Urinary bladder (tissue), 4 donors: ENCODE measurements around the gene NF1. TPM values are rescaled to one million over a fixed set of nuclear protein-coding genes. Genes with fewer than 3 reads are reported as not detected.
"Not testable (repeated sequence)": the region's sequence is repeated elsewhere in the genome, so short reads cannot be mapped to it uniquely, and the experiment has no call there.

ENCODE experiments used
- DNase-seq: peaks from one replicate; pipeline ENCODE4 v3.0.0-alpha.2; 2015; ENCODE audit errors: extremely low spot score
- H3K27ac ChIP-seq: one replicate; pipeline ENCODE4 v1.5.1; 2013; ENCODE audit warnings: low read depth, mild to moderate bottlenecking, moderate library complexity
- H3K36me3 ChIP-seq: one replicate; pipeline ENCODE4 v1.6.1; 2013; ENCODE audit warnings: mild to moderate bottlenecking, moderate library complexity; ENCODE audit not compliant: insufficient read depth
- H3K4me1 ChIP-seq: one replicate; pipeline ENCODE4 v1.6.1; 2013; ENCODE audit warnings: mild to moderate bottlenecking, moderate library complexity; ENCODE audit not compliant: insufficient read depth
- H3K4me3 ChIP-seq: one replicate; pipeline ENCODE4 v1.5.1; 2013; ENCODE audit warnings: low read depth, low read length
- WGBS: extraction: QIAGEN DNeasy Blood & Tissue Kit; methylation state at CpG from one replicate; pipeline ENCODE4 v1.1.7; 2013; 5-methylcytosine and 5-hydroxymethylcytosine counted together
- polyA plus RNA-seq: library from polyadenylated mRNA; stranded (reverse); fragments of 200-250 nt; gene quantifications from one replicate; pipeline ENCODE4 v1.2.3, GENCODE V29; 2013
- total RNA-seq: library from RNA; depleted of rRNA; stranded (reverse); fragments of >200 nt; gene quantifications from one replicate; pipeline ENCODE4 v1.2.3, GENCODE V29; 2014
- donor health status: healthy with polysubstance abuse.
- donor health status: healthy.

NF1 gene
- total and polyA plus RNA-seq, 2 donors, result 12.2 to 135 TPM

- no peak overlapping the region for H3K27ac ChIP-seq
- no peaks in the 10 kb centered on the region for H3K4me1 ChIP-seq
- DNase-seq, result no peak
- H3K36me3 ChIP-seq, result no peaks in the 10 kb centered on the region
- WGBS, result 76% methylated on average over 2 of the region's 2 CpGs
- no peak overlapping the region for H3K4me3 ChIP-seq
Observed at GRCh38 chr17:31320241-31320640, 225.5 kb downstream of the NF1 start.

DNA sequence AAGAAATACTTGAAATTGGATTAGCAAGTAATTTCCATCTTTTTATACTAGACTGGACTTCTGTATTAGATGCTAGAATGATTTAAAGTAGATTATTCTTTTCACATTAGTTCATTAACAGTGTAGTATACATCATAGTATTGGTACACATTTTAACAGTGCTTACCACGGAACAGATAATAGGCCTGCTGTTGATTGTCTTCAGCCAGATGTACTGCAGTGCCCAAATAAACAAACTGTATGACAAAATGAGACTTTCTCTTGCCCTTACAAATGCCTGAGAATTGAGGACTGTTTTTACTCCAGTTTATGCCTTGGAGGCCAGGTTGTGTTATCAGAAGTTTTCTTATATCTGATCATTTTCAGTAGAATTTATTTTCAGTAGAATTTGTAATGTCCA, 226.0 kb downstream of the NF1 start:
- H3K4me3 ChIP-seq, result no peak overlapping the region
- H3K4me1 ChIP-seq, result no peaks in the 10 kb centered on the region
- 55% methylated on average over 1 of the region's 1 CpG for WGBS
- H3K36me3 ChIP-seq, result no peaks in the 10 kb centered on the region
- H3K27ac ChIP-seq, result no peak overlapping the region
- no peak for DNase-seq

- Histone ChIP-seq H3K36me3 (no peaks in the 10 kb centered on the region), H3K27ac (no peak within 1 kb of the TSS), H3K4me1 (no peaks in the 10 kb centered on the region), H3K4me3 (no peak within 1 kb of the TSS)
- 63% methylated on average over 3 of the region's 3 CpGs for WGBS
- DNase-seq, result no peak
Observed at GRCh38 chr17:31321481-31321880, 226.7 kb downstream of the NF1 start, which contains the start of gene EVI2A. Gene EVI2A, minus strand, starts transcription at chr17:31321622. Its CDS starts 2,609 bp downstream, at chr17:31319013.

- DNase-seq, result no peak
- H3K4me1 ChIP-seq, result no peaks in the 10 kb centered on the region
- no peak overlapping the region for H3K27ac ChIP-seq
- no peak overlapping the region for H3K4me3 ChIP-seq
- no peaks in the 10 kb centered on the region for H3K36me3 ChIP-seq
- 93% methylated on average over 4 of the region's 4 CpGs for WGBS
Observed at GRCh38 chr17:31321966-31322365, 227.2 kb downstream of the NF1 start.

DNA sequence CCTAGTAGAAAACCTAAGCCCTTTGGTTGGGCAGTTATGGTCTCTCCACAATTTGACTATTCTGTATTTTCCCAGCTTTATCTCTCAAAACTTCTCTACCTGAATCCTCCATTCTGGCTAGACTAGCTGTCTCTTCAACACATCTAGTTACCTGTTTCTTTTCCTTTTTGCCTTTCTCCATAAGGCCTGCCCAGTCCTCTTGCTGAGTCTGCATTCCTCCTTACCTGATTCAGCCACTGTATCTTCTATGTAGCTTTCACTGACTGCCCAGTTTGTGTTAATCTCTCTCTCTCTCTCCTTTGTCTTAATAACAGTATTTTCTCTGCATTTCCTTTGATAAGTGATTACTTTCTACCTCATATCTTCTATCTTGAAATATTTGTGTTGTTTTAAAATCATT, 228.8 kb downstream of the NF1 start:
- no peak for DNase-seq
- no peak overlapping the region for H3K27ac ChIP-seq
- H3K4me3 ChIP-seq, result no peak overlapping the region
- no peaks in the 10 kb centered on the region for H3K36me3 ChIP-seq
- no peaks in the 10 kb centered on the region for H3K4me1 ChIP-seq

DNA sequence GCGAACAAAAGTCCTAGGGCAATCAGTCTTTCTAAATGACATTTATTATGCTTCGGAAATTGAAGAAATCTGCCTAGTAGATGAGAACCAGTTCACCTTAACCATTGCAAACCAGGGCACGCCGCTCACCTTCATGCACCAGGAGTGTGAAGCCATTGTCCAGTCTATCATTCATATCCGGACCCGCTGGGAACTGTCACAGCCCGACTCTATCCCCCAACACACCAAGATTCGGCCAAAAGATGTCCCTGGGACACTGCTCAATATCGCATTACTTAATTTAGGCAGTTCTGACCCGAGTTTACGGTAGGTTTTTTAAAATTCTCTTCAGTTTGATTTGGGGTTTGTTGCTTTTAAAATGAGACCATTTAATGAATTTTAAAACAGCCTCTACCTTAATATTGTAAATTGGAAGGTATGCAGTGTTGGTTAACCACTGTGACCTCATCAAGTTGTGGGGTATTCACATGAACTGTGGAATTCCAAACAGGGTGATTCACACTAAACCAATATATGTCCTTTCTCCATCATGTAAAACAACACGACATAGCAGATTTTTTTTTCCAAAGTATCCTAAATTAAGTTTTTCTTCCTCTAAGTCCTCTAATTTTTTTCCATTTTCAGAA, 232.9 kb downstream of the NF1 start:
- H3K36me3 ChIP-seq, result no peaks in the 10 kb centered on the region
- 96% methylated on average over 12 of the region's 12 CpGs for WGBS
- no peaks in the 10 kb centered on the region for H3K4me1 ChIP-seq
- H3K4me3 ChIP-seq, result no peak overlapping the region
- H3K27ac ChIP-seq, result no peak overlapping the region
- DNase-seq, result no peak

DNA sequence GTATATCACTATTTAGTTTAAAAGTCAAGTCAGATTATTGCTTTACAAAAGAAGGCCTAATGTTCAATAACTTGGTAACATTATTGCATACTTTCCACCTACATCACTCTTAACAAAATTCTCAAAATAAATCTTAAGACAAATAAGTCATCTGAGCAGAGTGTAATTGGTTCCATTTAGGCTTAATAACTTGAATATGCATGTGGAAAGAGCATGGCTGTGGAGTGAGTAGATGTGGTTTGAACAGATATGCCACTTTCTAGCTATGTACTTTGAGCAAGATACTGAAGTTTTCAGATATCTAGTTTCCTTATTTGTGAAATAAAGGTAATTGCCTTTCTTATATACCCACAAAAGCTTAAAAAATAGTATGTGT, 233.4 kb downstream of the NF1 start:
- Histone ChIP-seq H3K27ac (no peak overlapping the region), H3K4me1 (no peaks in the 10 kb centered on the region), H3K36me3 (no peaks in the 10 kb centered on the region), H3K4me3 (no peak overlapping the region)
- no peak for DNase-seq

- H3K4me1 ChIP-seq, result no peaks in the 10 kb centered on the region
- no peak for DNase-seq
- H3K4me3 ChIP-seq, result no peak overlapping the region
- no peaks in the 10 kb centered on the region for H3K36me3 ChIP-seq
- no peak overlapping the region for H3K27ac ChIP-seq
Observed at GRCh38 chr17:31329221-31329620, 234.4 kb downstream of the NF1 start.

- H3K27ac ChIP-seq, result no peak overlapping the region
- DNase-seq, result no peak
- no peak overlapping the region for H3K4me3 ChIP-seq
- 63% methylated on average over 6 of the region's 6 CpGs for WGBS
- H3K36me3 ChIP-seq, result no peaks in the 10 kb centered on the region
- H3K4me1 ChIP-seq, result no peaks in the 10 kb centered on the region
Observed at GRCh38 chr17:31339906-31340661, 245.3 kb downstream of the NF1 start.

GRCh38 chr17:31345191-31345747, 250.5 kb downstream of the NF1 start:
- H3K4me3 ChIP-seq, H3K4me1 ChIP-seq, H3K36me3 ChIP-seq, H3K27ac ChIP-seq, DNase-seq: not testable (repeated sequence)
- WGBS, result 93% methylated on average over 15 of the region's 34 CpGs

DNA sequence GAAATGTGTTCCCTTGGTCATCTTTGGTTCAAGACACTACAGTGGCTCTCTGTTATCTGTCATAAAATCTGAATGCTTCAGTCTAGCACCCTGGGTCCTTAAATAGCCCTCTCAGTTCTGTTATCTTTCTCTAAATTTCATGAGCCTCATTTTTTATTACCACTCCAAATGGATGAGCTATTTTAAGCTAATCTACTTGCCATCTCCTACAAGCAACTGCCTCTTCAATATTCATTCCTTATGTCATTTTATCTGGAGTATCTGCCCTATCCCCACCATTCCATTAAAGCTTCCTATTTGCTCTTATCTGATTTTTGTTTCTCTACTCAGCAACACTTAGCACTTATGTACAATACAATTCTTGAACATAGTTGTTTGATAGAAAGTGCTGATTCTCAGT, 254.7 kb downstream of the NF1 start:
- no peak overlapping the region for H3K27ac ChIP-seq
- H3K4me3 ChIP-seq, result no peak overlapping the region
- H3K36me3 ChIP-seq, result peaks cover 2% of the 10 kb centered on the region
- no peaks in the 10 kb centered on the region for H3K4me1 ChIP-seq
- DNase-seq, result no peak

- Histone ChIP-seq H3K4me1 (no peaks in the 10 kb centered on the region), H3K27ac (no peak overlapping the region), H3K4me3 (no peak overlapping the region), H3K36me3 (peaks cover 4% of the 10 kb centered on the region)
- DNase-seq, result no peak
- WGBS, result 76% methylated on average over 1 of the region's 1 CpG
Observed at GRCh38 chr17:31355935-31356334, 261.2 kb downstream of the NF1 start.

DNA sequence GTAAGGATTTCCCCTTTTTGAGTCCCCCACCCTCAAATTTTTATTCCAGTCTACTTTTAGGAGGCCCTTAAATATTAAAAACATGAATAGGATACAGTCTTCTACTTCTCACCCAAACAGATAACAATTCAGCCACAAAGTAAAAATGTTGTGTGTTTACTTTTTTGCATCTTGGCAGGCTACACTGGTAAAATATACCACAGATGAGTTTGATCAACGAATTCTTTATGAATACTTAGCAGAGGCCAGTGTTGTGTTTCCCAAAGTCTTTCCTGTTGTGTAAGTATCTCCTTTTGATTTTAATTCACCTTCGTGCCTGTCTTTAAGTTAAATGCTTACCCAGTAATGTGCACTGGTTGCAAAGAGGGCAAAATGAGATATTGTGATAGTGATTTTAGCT, 262.3 kb downstream of the NF1 start:
- H3K27ac ChIP-seq, result no peak overlapping the region
- H3K4me1 ChIP-seq, result no peaks in the 10 kb centered on the region
- peaks cover 6% of the 10 kb centered on the region for H3K36me3 ChIP-seq
- 50% methylated on average over 2 of the region's 2 CpGs for WGBS
- no peak for DNase-seq
- no peak overlapping the region for H3K4me3 ChIP-seq

DNA sequence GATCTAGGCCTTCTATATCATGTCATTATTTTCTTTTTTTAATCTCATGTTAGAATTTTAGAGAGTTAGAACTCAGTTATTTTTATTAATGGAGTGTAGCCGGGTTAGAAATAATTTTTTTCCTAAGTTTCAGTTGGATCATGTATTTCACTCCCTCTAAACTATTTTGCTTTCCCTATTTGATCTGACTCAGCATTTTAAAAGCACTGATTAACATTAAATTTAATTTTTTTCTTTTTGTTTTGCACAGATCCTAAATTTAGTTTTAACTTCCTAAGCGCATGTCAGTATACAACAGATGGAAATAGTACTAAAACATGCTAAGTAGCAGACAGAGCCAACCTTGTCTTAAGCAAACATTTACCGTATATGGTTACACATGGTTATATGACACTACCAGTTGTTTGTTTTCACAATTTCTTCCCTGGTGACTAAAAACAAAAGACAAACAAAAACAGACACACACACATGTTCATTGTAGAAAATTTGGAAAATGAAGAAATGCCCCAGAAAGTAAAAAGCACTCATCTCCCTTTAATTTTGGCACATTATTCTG, 263.1 kb downstream of the NF1 start:
- H3K36me3 ChIP-seq, result peaks cover 5% of the 10 kb centered on the region
- no peaks in the 10 kb centered on the region for H3K4me1 ChIP-seq
- H3K4me3 ChIP-seq, result no peak overlapping the region
- WGBS, result 67% methylated on average over 3 of the region's 3 CpGs
- DNase-seq, result no peak
- H3K27ac ChIP-seq, result no peak overlapping the region
